SKM-1 (cell line): ENCODE data around the gene TP53RK.
A peak's percentile ranks its signal among the peaks of the same experiment; 100 is the strongest.

Source experiments
- DNase-seq: peaks from one replicate; lab custom pipeline; 2025; ENCODE audit not compliant: unreplicated experiment; lab: John Stamatoyannopoulos, UW

TP53RK gene

GRCh38 chr20:46708172-46708860 lies 19.1 kb upstream of the TP53RK start:
- no peak for DNase-seq

GRCh38 chr20:46706242-46706641 lies 17.0 kb upstream of the TP53RK start:
- no peak for DNase-seq

- no peak for DNase-seq
These were observed 16.1 kb upstream of the TP53RK start for GRCh38 chr20:46705378-46705729.

- no peak for DNase-seq
These were observed 15.6 kb upstream of the TP53RK start for GRCh38 chr20:46704714-46705377.

- DNase-seq = no peak
These were observed 14.2 kb upstream of the TP53RK start for GRCh38 chr20:46703435-46703834.

- DNase-seq = no peak
These were observed 13.4 kb upstream of the TP53RK start for GRCh38 chr20:46702447-46703203.

- no peak for DNase-seq
These were observed 12.7 kb upstream of the TP53RK start for GRCh38 chr20:46701986-46702385.

GRCh38 chr20:46701556-46701955 lies 12.3 kb upstream of the TP53RK start:
- no peak for DNase-seq

GRCh38 chr20:46701057-46701456 lies 11.8 kb upstream of the TP53RK start:
- DNase-seq = no peak

GRCh38 chr20:46700481-46700880 lies 11.2 kb upstream of the TP53RK start:
- DNase-seq = no peak

GRCh38 chr20:46699651-46700359 lies 10.6 kb upstream of the TP53RK start:
- DNase-seq = peak; percentile 47

- no peak for DNase-seq
These were observed 9.5 kb upstream of the TP53RK start for GRCh38 chr20:46698788-46699187.

GRCh38 chr20:46696791-46697279 lies 7.6 kb upstream of the TP53RK start:
- DNase-seq = no peak

GRCh38 chr20:46695892-46696291 lies 6.6 kb upstream of the TP53RK start:
- DNase-seq = no peak

- peak; percentile 46 for DNase-seq
These were observed 5.2 kb upstream of the TP53RK start for GRCh38 chr20:46694484-46694883.

- no peak for DNase-seq
These were observed 2.0 kb upstream of the TP53RK start for GRCh38 chr20:46691196-46691595.

GRCh38 chr20:46690219-46691106 lies 1.2 kb upstream of the TP53RK start:
- DNase-seq = no peak

- no peak for DNase-seq
These were observed 476 bp upstream of the TP53RK start for GRCh38 chr20:46689754-46690085.

GRCh38 chr20:46688151-46689081 lies 828 bp downstream of the TP53RK start:
- no peak for DNase-seq
